ENCODE results near the gene PTGDR2.

The PTGDR2 gene

DNA sequence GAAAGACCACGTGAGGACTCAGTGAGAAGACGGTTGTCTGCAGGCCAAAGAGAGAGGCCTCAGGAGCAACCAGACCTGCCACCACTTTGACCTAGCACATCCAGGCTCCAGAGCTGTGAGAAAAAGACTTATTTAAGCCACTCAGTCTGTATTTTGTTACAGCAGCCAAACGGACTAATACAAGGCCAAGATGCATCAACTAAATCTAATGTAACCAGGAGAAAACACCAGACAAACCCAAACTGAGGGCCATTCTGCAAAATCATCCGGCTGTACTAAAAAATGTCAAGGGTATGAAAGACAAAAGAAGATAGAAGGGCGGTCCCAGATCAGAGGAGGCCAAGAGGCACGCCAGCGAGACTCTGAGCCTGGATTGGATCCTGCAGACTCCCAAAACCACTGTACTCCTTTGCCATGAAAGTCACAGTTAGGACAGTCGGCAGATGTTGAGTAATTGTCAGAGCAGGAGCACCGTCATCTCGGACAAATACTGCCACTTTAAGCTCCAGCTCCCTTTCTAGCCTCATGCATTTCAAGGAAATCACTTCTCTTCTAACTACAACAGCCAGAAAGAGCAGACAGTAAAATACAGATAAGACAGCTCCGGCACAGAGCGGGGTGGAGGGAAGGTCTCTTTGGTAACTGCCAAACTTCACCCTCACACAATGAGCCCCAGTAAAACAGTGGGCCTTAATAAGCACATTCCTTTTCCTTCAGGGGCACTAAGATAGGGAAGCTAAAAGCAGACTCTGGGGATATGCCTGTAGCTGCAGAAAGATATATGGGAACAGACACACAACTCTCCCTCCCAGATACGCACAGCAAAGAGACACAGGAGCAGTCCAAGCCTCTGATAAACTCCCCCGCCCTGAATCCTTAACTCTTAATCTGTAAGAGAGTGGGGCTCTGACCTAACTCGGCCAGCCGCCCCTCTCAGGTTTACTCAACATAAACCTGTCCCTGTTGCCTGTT, 8.1 kb upstream of the PTGDR2 start:
- intact Hi-C loops (cut with DNase I), result no loop called here

GRCh38 chr11:60862171-60862570, 6.4 kb upstream of the PTGDR2 start:
- DNase-seq, result peak in 1 of 42 donors; percentile 12

More for the DNA sequence above, 8.1 kb upstream of the PTGDR2 start:
- DNase-seq, result peak in 3 of 42 donors; percentile 3 to 12 (median 6)

DNA sequence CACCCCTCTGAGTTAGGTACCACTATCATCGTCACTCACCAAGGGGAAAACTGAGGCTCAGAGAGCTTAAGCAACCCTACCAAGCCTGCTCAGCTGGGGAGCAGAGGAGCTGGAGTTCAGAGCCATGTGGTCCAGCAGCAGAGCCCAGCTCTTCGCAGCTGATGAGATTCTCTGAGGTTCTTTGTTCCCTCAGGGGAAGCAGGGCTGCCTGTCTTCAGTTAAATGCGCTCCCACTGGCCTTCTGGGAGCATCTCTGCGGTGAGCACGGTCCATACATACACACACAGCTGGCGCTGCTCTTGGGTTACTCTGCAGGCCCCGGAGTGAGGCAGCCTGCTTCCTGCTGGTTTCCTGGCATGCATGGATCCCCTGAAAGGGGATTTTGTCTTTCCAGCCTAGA, 5.2 kb upstream of the PTGDR2 start:
- DNase-seq, result peak in 18 of 42 donors; percentile 11 to 59 (median 32)
- intact Hi-C loops (cut with DNase I), result no loop called here

More at GRCh38 chr11:60862171-60862570, 6.4 kb upstream of the PTGDR2 start:
- intact Hi-C loops (cut with DNase I), result no loop called here

GRCh38 chr11:60859616-60860250, 4.0 kb upstream of the PTGDR2 start:
- DNase-seq, result peak in 31 of 42 donors; percentile 28 to 80 (median 54)
- intact Hi-C loops (cut with DNase I), result no loop called here

- intact Hi-C loops (cut with DNase I), result no loop called here
- DNase-seq, result peak in 1 of 42 donors; percentile 13
Measured at GRCh38 chr11:60858731-60859464, 3.1 kb upstream of the PTGDR2 start.

- intact Hi-C loops (cut with DNase I), result no loop called here
- no peak for DNase-seq
Measured at GRCh38 chr11:60858236-60858635, 2.5 kb upstream of the PTGDR2 start.

DNA sequence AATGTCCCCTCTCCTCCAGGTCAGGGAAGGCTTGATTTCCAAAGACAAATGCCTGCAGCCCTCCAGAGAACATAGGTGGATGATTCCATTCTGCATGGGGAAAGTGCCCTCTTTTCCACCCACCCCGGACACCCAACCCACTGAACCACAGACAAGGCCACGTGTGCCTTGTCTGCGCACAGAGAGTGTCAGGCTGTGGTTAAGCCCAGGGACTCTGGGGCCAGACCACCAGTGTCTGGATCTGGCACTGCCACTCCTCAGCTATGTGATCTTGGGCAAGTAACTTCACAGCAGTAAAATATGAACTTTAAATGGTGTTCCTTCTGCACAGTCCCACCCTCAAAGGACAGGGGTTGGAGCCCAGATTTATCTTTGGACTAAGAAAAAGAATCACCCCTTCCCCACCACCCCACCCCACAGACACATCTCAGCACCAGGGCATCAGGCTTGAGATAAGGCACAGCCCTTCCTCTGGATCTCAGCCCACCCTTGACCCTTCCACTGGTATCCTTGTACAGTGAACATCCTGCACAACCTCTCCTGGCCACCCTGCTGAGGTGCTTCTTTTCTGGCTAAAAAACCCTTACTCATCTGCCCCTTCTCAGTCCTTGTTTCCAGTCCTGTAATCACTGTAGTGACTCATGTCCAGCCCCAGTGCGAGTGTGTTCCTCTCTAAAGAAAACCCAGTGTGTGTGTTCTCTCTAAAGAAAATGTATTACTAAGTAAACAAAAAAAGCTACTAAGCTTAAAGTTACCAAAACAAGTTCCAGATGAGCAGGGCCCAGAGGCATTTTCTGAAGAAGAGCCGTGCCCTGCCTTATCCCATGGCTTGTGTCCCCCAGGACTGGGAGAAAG, 1.9 kb upstream of the PTGDR2 start:
- no peak for DNase-seq
- intact Hi-C loops (cut with DNase I), result no loop called here

- intact Hi-C loops (cut with DNase I), result no loop called here
- DNase-seq, result no peak
Measured at GRCh38 chr11:60854847-60855725, 664 bp downstream of the PTGDR2 start.

DNA sequence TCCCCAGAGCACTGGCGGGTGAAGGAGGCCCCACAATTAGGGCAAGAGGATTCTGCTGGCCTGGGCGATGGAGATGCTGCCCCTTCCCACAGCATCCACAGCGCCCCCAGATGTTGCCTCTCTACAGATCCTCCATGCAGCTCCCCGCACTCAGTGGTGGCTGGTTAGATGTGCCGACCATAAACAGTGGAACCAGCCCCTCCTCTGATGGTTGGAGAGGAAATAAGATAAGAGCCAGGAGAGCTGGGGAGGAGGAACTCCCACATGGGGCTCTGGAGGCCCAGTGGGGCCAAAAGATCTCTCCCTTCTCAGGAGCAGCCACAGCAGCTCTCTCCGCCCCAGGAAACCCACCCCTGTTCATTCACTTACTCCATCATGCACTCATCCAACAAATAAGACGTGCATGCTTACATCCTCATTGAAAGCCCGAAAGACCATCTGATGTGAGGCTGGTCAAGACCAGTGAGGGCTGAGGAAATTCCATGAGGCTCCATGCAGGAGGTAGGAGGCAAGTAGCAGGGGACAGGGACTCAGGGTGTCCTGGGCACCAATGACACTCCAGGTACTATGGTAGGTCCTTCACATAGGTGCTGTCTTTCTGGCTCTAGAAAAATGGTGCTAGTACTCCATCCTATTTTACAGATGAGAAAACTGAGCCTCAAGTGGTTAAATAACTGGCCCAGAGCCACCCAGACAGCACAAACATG, 1.5 kb downstream of the PTGDR2 start:
- intact Hi-C loops (cut with DNase I), result no loop called here
- DNase-seq, result no peak

DNA sequence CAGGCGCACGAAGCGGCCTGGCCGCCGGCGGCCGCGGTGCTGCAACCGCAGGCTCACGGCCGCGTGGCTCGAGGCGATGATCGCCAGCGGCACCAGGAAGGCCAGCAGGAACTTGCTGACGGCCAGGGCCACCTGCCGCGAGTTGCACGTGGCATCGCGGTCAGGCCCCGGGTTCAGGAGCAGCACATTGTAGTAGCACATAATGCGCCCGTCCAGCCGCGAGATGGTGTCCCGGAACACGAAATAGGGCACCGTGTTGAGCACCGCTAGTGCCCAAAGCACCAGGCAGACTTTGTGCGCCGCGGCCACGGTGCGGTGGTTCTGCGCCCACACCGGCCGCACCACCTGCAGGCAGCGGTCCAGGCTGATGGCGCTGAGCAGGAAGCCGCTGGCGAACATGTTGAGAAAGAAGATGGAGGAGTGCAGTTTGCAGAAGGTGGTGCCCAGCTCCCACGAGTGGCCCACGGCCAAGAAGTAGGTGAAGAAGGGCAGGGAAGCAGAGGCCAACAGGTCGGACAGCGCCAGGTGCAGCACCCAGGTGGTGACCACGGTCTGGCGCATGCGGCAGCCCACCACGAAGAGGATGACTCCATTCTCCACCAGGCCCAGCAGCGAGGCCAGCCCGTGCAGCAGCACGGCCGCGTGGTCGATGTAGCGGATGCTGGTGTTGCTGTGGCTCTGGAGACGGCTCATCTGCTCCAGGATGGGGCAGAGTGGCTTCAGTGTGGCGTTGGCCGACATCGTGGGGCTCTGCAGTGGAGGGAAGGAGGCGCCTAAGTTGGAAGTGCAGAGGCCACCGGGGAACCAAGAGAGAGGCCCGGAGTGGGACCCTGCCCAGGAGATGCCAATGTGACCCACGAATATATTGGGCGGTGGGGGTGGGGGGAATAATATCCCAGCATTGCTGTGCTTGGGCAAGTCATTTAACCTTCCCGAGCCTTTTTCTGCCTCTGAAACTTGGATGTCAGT, 2.5 kb downstream of the PTGDR2 start:
- intact Hi-C loops (cut with DNase I), result no loop called here
- no peak for DNase-seq

DNA sequence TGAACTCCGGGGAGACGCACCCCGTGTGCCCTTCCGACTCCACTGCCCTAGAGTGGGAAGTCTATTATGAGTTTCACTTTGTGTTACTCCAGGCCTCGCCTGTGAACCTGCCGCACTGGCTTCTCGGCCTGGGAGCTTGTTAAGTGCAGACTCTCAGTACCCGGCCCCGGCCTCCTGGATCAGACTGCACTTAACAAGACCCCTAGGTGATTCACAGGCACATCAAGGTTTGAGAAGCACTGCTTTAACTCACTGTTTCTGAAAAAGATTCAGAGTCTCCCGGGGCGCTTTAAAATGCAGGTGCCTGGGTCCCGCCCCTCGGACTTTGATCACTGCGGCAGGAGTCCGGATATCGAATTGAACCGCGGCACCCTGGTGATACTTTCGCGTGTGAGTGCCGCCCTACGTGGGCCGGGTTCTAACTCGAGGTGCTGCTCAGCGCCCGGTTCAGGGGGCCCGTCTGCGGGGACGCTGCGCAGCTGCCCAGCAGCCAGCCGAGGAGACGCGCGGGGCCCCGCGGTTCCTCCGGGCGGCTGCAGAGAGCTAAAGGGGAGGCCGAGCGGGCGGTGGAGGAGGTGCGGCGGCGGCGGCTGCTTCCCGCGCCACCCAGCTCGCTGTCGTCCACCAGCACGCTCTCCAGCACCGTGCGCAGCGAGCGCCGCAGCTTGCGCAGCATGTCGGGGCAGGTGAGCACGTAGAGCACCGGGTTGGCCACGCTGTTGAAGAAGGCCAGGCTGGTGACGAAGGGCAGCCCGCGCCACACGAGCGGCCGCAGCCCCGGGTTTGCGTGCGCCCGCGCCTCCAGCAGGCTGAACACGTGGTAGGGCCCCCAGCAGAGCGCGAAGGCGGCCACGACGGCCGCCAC, 3.4 kb downstream of the PTGDR2 start:
- DNase-seq, result no peak
- intact Hi-C loops (cut with DNase I), result no loop called here

DNA sequence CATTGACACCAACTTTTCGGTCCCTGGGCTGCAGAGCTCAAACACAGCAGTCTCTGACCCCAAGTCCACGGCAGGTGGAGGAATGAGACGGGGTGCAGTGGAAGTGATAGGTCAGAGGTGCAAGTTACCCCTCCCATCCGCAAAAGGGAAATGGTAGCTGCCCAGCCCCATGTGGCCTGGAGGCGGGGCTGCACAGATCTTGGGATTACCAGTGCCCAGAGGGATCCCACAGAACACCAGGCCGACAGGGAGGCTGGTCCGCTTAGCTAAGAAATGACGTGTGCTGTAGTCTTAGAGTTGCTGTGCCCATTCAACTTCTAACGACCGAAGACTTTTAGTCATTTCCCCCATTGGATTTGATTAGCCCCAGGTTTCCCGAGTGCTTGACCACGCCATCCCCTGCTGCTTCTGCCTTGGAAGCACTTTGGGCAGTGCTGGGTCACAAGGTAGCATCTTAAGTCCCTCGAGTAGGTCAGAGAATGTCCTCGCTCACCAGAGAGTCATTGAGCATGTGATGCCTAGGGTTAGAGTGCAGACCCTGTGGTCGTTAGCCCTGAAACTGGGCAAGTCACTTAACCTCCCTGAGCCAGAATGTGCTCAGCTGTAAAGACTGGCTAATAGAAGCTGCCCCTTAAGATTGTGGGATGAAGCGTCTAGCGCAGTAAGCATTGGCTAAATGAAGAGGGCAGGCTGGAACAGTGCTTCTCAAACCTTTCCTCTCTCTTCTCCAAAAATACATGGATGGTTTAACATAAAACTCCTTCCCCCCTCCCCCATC, 4.2 kb downstream of the PTGDR2 start:
- no peak for DNase-seq
- intact Hi-C loops (cut with DNase I), result no loop called here

DNA sequence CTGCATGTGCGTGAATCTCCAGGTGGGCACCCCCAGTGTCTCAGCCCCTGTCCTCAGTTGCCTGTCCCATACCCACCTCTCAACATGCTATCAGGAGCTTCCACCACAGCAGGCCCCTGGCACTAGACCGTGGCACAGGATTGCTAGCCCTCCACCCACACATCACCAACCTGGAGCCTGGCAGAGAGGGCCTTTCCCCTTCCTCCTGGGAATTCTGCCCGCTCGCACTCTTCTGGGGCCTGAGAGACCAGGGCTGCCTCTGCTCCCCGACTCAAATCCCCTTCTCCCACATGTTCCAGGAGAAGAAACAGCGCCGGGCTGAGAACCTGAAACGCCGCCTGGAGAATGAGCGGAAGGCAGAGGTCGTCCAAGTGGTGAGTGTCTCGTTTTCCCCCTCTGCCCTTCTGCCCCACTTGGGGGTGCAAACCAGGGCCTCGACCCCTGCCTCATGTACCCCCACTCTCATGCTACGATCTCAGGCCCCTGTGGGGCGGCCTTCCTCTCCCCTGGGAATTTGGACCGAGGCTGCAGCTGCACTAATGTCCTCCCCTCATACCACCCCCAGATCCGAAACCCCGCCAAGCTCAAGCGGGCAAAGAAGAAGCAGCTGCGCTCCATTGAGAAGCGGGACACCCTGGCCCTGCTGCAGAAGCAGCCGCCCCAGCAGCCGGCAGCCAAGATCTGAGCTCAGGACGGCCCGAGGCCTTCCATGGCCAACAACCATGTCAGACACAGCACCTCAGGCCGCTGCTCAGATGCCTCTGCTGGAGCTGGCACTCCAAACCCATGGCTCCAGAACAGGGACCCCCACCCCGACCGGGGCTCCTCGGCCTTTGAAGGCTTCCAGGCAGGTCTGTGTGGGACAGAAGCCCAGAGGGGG, 5.9 kb downstream of the PTGDR2 start:
- DNase-seq, result no peak
- intact Hi-C loops (cut with DNase I), result loop anchor here (10.0 kb wide), 1 partner anchor 305 kb away; no protein-coding TSS in a partner anchor

All from head of caudate nucleus (tissue), 42 donors.